Measurements from ENCODE around the gene CWC25.

DNA sequence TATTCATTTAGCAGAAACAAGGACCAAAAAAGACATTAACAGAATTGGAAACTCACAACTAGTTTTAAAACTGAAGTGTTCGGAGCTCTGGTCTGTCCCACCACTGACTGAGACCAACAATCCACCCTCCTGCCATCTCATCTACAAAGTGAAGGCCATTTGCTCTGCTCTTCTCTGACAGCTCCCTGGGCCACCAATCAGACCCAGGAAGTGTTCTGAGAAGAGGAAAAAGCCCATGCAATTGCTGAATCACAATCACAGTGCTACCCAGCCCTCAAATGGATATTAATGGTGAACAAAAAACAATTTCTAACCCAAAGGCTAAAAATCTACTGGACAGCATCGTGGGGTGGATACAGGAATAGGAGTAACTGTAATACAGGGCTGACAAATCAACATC is 26.3 kb upstream of the CWC25 start:
- TF ChIP-seq, protein P1, sequence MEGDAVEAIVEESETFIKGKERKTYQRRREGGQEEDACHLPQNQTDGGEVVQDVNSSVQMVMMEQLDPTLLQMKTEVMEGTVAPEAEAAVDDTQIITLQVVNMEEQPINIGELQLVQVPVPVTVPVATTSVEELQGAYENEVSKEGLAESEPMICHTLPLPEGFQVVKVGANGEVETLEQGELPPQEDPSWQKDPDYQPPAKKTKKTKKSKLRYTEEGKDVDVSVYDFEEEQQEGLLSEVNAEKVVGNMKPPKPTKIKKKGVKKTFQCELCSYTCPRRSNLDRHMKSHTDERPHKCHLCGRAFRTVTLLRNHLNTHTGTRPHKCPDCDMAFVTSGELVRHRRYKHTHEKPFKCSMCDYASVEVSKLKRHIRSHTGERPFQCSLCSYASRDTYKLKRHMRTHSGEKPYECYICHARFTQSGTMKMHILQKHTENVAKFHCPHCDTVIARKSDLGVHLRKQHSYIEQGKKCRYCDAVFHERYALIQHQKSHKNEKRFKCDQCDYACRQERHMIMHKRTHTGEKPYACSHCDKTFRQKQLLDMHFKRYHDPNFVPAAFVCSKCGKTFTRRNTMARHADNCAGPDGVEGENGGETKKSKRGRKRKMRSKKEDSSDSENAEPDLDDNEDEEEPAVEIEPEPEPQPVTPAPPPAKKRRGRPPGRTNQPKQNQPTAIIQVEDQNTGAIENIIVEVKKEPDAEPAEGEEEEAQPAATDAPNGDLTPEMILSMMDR (IDR thresholded peaks at IDR 0.05), result no peak
- no peak for TF ChIP-seq POLR2AphosphoS5 (IDR thresholded peaks at IDR 0.05)

Data from suprapubic skin (tissue), 3 donors.